Putamen (tissue), 1 donor: ENCODE results near the gene MOG.

Source experiments
- DNase-seq: peaks from one replicate; pipeline ENCODE4 v3.0.0-alpha.2; 2016; ENCODE audit warnings: low spot score

The MOG gene

DNA sequence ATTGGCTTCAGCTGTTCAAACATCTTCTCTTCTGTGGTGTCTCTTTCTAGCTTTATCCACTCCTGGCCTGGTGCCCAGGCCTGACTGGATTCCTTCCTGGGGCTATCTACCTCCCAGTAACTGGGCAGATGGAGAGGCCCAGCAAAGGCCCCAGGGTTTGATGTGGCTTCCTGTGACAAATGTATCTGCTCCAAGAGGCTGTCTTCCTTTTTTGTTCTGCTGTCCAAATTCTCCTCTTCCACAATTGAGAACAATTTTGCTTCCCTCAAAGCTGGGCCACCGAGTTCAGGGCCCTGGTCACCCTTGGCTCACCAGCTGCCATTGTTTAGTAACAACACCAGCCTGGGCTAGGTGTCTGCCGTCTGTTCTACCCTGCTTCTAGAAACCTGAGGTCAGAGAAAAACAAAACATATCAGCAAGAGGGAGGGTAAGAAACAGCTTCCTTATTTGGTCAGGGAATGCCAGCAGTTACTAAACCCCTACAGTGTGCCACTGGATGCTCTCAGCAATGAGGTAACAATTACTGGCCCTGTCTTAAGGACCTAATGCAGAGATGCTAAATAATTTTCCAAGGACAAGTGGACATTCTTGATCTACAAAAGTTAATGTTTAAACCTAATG lies 20.2 kb downstream of the MOG start:
- DNase-seq: no peak

DNA sequence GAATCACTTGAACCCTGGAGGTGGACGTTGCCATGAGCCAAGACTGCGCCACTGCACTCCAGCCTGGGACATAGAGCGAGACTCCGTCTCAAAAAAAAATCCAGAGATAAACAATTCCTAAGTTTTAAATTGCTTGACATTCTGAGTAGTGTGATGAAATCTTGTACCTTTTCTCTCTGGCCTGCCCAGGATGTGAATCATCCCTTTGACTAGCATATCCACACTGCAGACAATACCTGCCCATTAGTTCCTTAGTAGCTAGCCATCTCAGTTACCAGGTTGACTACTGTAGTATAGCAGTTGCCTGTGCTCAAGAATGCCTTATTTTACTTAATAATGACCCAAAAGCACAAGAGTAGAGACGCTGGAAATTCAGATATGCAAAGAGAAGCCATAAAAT lies 21.2 kb downstream of the MOG start:
- DNase-seq: no peak

DNA sequence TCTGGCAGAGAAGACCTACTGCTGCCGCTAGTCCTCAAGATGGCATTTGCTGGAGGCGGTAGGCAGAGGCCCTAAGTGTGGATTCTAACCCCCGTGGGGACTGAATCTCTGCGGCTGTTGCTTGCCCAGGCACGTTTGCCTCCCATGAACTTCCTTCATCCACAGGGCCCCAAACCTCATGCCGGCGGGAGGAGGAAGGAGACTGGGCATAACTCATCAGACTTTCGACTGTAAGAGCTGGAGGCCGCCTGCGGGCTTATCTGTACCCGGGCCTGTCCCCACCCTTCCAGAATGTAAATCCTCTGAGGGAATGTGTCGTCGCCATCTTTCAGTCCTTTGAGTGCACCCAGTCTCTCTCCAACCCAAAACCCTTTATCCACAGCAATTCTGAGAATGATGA lies 23.1 kb downstream of the MOG start:
- no peak for DNase-seq

DNA sequence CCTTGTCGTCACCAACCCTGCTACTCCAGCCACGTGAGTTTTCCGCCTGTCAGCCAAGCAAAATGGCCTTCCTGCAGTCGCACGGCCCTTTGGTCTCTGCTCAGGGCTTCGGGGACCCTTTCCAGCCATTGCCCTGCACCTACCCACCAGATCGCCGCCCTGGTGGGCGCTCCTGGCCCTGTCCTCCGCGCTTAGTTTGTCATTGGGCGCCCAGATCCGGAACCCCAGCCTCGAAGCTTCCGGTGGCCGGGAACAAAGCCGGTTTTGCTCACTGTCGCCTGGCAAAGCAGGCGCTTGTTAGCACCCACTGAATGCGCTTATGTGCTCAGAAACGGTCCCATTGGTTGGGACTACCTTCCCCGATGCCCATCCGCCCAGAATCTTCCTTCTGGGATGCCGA lies 23.5 kb downstream of the MOG start:
- DNase-seq: no peak

DNA sequence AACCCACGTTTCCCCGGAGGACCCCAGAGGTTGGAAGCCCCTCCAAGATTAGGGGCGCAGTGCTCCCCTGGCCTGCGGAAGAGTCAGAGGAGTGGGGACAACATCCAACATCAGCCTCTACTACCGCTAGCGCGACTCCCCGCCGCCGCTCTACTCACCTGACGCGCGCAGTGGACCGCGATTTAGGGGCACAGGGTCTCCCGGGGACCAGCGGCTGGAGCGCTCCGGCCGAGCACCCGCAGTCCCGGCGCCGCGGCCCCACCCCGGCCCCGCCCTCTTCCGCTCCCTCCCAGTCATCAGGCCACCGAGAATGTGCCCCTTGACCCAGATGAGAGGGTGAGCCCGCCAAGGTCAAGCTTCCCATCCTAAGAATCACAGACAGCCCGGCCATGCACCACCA lies 24.0 kb downstream of the MOG start, which contains the start of gene ZFP57:
Gene ZFP57, minus strand, starts transcription at position 249 of the 400 bp plus-strand sequence. CDS start 4,149 bp downstream, outside the sequence.
- DNase-seq: no peak

DNA sequence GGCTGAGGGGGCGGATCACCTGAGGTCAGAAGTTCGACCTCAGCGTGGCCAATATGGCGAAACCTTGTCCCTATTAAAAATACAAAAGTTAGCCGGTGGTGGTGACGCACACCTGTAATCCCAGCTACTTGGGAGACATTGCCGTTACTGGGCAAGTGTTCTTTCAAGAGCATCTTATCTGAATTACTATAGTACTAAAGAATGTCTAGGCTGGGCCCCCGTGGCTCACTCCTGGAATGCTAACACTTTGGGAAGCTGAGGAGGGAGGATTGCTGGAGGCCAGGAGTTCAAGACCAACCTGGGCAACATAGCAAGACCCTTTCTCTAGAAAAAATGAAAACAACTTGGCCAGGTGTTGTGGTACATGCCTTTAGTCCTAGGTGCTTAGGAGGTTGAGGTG lies 24.9 kb downstream of the MOG start:
- no peak for DNase-seq

DNA sequence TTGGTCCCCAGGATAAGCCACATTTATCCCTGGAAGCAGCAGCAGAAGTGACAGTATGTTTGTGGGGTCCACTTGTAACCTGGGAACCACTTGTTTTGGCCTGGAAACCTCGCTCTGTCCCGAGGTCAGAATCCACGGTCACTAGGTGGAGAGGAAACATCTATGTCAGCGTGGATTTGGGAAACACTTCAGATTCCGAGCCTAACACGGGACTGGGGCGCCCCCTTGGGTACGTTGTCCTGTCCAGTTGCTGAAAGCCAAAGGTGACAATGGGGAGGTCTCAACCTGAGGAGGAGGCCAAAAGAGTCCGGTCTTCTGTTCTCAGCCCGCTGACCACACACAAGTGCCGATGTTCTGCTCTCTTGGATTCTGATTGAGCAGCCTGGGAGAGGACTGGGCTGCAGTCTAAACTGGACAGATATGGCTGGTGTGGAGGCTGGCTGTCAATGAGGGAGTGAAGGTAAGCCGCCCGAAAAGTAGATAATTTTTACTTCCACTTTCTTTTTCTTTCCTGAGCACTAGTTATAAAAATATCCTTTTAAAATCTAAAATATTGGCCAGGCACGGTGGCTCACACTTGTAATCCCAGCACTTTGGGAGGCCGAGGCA lies 28.9 kb downstream of the MOG start:
- DNase-seq: no peak

DNA sequence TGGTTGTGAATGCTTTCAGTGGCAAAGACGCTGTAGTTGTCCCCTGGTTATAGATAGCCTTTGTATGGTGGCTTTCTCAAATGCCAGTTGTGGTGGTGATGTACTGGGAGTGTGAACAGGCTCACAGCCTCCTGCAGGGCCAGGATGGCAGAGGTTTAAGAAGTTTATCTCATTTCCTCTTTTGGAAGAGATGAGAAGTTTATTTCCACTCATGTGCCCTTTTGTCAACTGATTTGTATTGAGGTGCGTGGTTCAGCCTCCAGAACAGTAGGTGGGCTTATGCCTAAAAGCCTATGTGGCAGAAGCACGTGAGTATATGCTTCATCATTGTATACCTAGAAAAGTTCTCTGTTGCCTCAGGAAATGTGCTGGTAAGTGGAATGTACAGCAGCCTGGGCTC lies 37.7 kb downstream of the MOG start:
- no peak for DNase-seq

DNA sequence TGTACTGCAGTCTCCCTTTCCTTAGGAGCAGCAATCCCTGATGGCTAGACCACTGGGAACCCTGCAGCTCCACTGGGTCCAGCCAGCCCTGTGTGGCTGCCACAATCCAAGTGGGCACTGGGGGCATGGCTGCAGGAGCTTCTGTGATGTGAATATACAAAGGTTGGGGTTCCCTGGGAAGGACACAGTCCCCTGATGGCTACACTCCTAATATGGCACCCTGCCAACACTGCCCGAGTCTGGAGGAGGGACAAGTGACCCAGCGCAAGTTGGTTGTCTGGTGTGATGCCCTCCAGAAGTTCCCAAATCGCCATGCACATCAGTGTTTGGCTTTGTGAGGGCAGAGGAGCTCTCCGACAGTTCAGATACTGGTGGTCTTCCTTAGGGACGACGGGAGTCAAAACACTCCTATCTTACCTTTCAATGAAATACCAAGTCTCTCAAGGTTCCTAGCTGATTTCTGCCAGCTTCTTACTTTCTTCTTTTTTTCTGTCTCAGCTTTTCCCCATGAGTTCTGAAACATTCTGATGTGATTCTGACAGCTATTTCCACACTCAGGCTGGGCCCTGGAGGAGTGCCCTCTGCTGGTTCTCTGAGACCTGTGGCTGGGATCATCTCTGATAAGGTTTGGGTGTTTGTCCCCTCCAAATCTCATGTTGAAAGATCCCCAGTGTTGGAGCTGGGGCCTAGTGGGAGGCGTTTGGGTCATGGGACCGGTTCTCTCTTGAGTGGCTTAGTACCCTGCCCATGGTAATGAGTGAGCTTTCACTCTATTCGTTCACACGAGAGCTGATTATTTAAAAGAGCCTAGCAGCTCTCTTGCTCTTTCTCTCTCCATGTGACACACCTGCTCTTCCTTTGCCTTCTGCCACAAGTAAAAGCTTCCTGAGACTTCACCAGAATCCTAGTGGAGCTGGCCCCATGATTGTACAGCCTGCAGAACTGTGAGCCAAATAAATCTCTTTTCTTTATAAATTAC lies 39.5 kb downstream of the MOG start:
- peak; percentile 16 for DNase-seq

DNA sequence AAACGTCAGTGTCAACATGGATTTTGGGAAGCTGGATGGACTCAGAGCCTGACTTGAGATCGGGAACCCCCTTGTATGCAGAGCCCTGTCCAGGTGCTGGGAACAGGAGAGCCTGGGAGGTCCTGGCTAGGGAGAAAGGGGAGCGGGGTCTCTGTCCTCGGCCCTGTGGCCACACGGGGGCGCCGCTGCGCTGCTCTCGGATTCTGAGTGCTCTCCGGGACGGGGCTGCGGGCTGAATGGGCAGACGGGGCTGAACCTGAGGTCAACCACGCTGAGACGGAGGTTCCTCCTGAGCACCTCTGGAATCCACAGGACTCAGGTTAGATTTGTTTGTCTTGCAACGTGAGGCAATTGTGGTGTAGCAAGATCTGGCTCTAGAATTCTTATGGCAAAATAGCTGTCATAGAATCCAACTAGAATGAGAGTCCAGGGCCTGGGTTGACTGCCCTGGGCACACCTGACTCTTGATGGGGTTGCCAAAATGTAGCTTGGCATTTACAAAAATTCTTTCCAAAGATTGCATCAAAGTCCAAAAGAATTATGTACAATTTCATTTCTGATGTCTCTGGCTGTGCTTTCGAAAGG lies 45.7 kb downstream of the MOG start:
- no peak for DNase-seq

DNA sequence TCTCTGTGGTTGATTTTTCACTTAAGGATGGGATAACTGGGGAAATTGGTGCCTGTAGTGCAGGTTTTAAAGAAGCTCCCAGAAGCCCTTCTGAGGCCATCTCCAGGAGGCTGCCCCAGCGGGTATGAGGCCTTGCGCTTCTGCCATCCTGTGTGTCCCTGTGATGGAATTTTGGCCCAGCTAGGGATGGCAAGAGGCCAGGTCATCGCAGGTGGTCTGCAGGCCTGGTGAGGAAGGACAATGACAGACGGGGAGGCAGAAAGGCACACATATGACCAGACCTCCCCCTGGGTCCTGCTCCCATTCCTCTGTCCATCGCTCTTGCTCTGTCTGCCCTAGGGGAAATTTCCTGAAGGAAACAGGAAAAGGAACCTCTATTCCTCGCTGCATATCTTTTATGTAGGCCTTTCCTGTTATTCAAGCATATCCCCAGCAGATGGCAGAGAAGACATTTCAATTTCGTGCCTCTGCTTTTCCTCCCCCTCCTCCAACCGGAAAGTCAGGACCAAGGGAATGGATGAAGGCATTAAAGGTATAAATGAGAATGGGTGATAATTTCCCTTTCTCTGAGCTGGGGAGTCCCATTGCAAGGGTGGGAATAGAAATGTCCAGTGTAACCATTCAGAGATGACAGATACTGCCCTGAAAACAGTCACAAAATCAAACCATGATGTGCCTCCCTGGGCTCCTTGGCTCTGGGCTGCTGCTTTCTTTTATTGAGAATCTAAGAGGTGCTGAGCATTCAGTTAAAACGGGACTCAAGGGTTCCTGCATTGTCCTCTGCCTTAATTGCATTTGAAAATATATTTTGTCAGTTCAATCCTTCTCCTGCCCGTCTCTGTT lies 48.7 kb downstream of the MOG start:
- DNase-seq: peak; percentile 53

DNA sequence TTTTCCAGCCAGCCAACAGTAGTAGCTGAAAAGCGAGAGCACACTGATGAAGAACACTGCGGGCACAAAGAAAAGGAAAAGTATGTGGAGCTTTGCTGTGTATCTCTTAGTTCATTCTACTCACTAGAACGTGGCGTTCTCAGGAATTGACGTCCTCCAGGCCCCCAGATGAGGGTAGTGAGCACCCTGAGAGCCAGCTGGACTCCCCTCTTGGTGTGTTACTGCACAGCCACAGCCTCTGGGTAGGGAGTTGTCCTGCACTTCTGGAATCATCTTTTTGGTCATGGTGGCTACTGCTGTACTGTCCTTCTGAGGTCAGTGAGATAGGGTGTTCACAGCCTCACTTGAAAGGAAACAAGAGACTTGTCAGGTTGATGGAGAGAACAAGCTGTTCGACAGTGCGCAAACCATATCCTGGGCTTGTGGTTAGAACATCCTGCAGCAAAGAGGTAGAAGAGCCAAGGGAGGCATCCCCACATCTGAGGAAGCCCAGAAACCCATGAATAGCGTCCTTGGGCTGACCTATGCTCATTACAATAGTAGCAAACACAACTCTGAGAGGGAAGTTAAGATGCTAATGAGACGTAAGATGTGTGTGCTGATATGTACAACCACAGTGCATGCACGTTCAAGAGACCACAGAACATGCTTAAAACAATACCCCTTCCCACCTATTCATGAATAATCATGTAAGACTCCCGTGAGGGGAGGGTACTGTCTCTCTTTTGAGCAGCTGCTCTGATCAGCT lies 51.7 kb downstream of the MOG start:
- no peak for DNase-seq

DNA sequence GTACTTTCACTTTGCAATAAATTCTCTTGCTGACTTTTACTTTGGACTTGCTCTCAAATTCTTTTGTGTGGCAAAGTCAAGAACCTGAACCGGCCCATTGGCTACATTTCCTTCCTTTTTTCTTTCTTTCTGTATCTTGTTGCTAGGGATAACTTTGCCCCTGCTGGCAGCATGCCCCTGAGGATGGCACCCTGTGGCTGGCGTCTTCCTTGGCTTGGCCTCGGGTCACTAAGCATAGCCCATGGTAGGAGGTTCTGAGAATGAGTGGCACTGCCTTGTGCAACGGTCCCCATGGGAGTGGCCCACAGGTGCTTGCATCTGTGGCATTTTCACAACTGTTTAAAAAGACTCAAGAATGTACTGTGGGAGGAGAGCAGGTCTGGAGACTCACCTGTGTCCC lies 52.3 kb downstream of the MOG start:
- DNase-seq: no peak

DNA sequence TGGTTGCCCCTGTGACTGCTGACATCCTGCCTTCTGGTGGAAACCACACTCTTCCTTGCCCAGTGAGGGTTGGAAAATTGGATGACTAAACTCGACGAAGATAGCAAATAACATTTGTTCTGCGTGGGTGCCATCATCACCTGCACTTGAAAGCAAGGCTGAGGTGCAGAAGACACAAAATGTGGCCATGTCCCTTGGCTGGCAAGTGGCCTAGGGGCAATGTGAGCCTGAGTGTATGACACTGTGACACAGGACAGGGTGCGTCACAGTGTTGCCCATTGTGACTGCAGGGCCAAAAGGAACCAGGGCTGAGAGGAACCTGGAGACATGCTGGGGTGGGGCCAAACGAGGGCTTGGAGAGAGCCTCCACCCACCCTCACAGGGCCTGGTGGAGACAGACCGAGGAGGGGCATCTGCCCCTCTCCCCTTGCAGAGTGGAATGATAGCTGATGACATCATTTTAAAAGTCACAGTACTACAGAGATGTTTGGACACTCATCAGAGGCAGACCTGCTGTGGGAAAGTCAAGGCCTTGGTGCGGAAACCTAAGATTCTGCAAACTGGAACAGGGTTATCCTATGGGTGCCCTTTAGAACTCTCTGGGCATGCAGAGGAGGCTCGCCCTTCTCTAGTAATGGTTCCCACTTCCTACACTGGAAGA lies 53.5 kb downstream of the MOG start:
- no peak for DNase-seq

DNA sequence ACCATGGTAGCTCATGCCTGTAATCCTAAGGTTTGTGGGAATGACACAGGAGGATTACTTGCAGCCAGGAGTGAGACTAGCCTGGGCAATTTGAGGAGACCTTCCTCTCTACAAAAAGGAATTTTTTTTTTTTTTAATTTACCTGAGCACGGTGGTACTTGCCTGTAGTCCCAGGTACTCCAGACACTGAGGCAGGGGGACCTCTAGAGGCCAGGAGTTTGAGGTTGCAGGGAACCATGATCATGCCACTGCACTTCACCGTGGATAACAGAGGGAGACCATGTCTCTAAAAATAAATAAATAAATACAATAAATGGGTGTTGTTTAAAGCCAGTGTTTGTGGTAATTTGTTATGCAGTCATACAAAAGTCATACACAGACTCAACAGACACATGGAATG lies 64.0 kb downstream of the MOG start:
- no peak for DNase-seq
